Testis (tissue), 3 donors: Measurements from ENCODE around the gene SH3BP1. TPM values are rescaled to one million over a fixed set of nuclear protein-coding genes. Genes with fewer than 3 reads are reported as not detected.
A peak's percentile ranks its signal among the peaks of the same experiment; 100 is the strongest.

Experiments
- DNase-seq: peaks from one replicate; pipeline ENCODE4 v3.0.0-alpha.2; 2019
- H3K27ac ChIP-seq, 2 donors: fragments of 200-600 bp; sonication (generic); one replicate each; pipeline ENCODE4 v1.5.1; 2019
- H3K27me3 ChIP-seq: fragments of 200-600 bp; sonication (generic); one replicate; pipeline ENCODE4 v1.5.1; 2019
- H3K36me3 ChIP-seq: fragments of 200-600 bp; sonication (generic); one replicate; pipeline ENCODE4 v1.5.1; 2017; ENCODE audit warnings: low read depth; ENCODE audit errors: missing control alignments
- H3K4me1 ChIP-seq: fragments of 200-600 bp; sonication (generic); one replicate; pipeline ENCODE4 v1.5.1; 2019
- H3K4me3 ChIP-seq, 2 donors: fragments of 200-600 bp; sonication (generic); one replicate each; pipeline ENCODE4 v1.5.1; 2017 to 2019
- H3K9me3 ChIP-seq: fragments of 200-600 bp; sonication (generic); one replicate; pipeline ENCODE4 v1.5.1; 2017
- POLR2A ChIP-seq: fragments of 450-650 bp; IDR thresholded peaks from one replicate; pipeline ENCODE4 v1.6.1; 2017; ENCODE audit warnings: antibody characterized with exemption, mild to moderate bottlenecking, moderate library complexity
- WGBS, 2 donors: methylation state at CpG; one replicate each; pipeline ENCODE4 v1.1.5; 2018; 5-methylcytosine and 5-hydroxymethylcytosine counted together
- intact Hi-C: fragments of 100-400 bp; cut with DNase I; formaldehyde crosslinking; loops from one replicate; pipeline ENCODE4 v1.15.1; 2023; ENCODE audit warnings: low total_unique reads
- polyA plus RNA-seq: library from polyadenylated mRNA; stranded (reverse); fragments of 350-450 nt; fragmentation: Illumina TruSeq; extraction: RNeasy Lipid Tissue Mini Kit (QIAGEN cat#74804); gene quantifications from one replicate; pipeline ENCODE4 v1.2.3, GENCODE V29; 2014; ENCODE audit warnings: low read depth, low replicate concordance; ENCODE audit not compliant: insufficient read depth
- total RNA-seq, 2 donors: library from RNA; depleted of rRNA; stranded (reverse); fragments of >200 nt; gene quantifications; one replicate each; pipeline ENCODE4 v1.2.3, GENCODE V29; 2016
- TF ChIP-seq, protein P1 (sequence below), 3 experiments: fragments of 450-650 bp in 2 of 3; fragments of 200-600 bp in 1 of 3; sonication (generic) in 1 of 3; IDR thresholded peaks; one replicate each; pipeline ENCODE4 v1.5.1; 2016 to 2019; ENCODE audit warnings: antibody characterized with exemption in 3 of 3, mild to moderate bottlenecking in 2 of 3, moderate library complexity in 1 of 3

Gene SH3BP1
- total and polyA plus RNA-seq, 3 donors from 2014 or later, result 11.9 to 23.6 (median 15.7) TPM

DNA sequence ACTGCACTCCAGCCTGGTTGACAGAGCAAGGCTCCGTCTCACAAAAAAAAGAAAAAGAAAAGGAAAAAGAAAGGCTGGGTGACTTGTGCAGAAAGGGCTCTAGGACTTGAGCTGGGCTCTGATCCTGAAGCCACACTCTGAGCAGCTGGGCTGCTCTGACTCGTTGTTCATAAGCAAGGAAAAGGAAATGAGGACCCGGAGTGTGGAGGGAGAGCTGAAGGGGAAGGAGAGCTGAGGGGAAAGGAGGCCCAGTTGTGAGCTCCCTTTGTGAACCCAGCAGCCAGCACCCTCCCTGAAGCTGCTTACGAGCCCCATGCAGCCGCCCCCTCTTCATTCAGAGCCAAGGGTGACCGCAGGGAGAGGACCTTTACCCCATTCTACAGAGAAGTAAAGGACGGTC, 12.3 kb upstream of the SH3BP1 start:
- no peak for TF ChIP-seq POLR2A
- TF ChIP-seq, protein P1, sequence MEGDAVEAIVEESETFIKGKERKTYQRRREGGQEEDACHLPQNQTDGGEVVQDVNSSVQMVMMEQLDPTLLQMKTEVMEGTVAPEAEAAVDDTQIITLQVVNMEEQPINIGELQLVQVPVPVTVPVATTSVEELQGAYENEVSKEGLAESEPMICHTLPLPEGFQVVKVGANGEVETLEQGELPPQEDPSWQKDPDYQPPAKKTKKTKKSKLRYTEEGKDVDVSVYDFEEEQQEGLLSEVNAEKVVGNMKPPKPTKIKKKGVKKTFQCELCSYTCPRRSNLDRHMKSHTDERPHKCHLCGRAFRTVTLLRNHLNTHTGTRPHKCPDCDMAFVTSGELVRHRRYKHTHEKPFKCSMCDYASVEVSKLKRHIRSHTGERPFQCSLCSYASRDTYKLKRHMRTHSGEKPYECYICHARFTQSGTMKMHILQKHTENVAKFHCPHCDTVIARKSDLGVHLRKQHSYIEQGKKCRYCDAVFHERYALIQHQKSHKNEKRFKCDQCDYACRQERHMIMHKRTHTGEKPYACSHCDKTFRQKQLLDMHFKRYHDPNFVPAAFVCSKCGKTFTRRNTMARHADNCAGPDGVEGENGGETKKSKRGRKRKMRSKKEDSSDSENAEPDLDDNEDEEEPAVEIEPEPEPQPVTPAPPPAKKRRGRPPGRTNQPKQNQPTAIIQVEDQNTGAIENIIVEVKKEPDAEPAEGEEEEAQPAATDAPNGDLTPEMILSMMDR (IDR thresholded peaks at IDR 0.05), result no peak

DNA sequence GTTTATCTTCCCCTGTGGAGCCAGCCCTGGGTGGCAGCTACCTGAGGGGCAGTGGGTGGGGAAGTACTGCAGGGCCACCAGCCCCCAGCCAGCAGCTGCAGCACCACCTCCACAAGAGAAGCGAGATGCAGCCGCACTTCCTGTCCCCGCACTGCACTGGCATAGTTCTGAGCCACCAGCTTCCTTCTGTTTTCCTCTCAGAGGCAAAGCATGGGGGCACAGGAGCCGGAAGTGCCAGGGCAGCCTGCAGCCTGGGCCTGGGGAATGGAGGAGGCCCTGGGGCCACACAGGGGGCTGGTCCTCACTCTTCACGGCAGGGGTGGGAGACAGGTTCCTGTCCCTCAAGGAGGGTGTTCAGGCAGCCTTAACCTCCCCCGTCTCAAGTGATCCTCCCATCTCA, 11.9 kb upstream of the SH3BP1 start:
- Histone ChIP-seq H3K27me3 (no peaks in the 10 kb centered on the region), H3K4me1 (peaks cover 7% of the 10 kb centered on the region), H3K4me3 (no peak overlapping the region), H3K36me3 (no peaks in the 10 kb centered on the region), H3K9me3 (no peaks in the 10 kb centered on the region), H3K27ac (peak overlapping the region in 1 of 2 donors; percentile 66)
- TF ChIP-seq, protein P1 (IDR thresholded peaks at IDR 0.05), result no peak
- TF ChIP-seq POLR2A, result no peak
- DNase-seq, result no peak
- WGBS, 2 donors, result 69 to 75% methylated on average over 2 to 6 of the region's 6 CpGs
- intact Hi-C loops, result no loop called here

More for the DNA sequence above, 12.3 kb upstream of the SH3BP1 start:
- no peak overlapping the region for H3K4me3 ChIP-seq
- no peak for DNase-seq
- 55 to 58% methylated on average over 5 to 7 of the region's 7 CpGs for WGBS, 2 donors
- H3K27me3 ChIP-seq, result no peaks in the 10 kb centered on the region
- H3K4me1 ChIP-seq, result peaks cover 6% of the 10 kb centered on the region
- intact Hi-C loops, result no loop called here
- H3K36me3 ChIP-seq, result no peaks in the 10 kb centered on the region
- H3K27ac ChIP-seq, result peak overlapping the region in 1 of 2 donors; percentile 66
- no peaks in the 10 kb centered on the region for H3K9me3 ChIP-seq

DNA sequence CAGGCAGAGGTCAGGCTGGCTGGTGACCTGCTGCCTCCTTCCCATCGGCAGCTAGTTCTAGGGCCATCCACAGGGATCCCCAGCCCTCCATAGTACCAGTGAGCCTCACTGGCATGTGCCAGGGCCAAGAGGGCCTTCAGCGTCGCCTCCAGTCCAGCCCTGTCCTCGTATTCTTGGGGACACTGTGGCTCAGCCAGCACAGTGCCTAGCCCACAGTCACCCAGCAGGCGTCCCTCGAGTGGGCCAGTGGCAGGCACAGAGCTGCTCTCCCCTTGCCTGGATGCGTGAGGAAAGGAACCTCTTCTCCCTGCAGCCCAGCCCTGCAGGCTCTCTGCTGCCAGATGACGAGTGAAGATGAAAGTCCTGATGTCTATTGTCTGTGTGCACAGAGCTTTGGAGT, 10.6 kb upstream of the SH3BP1 start:
- no peak for DNase-seq
- no peak overlapping the region for H3K4me3 ChIP-seq
- peaks cover 19% of the 10 kb centered on the region for H3K4me1 ChIP-seq
- no peaks in the 10 kb centered on the region for H3K36me3 ChIP-seq
- TF ChIP-seq, protein P1 (IDR thresholded peaks at IDR 0.05), result no peak
- no peak for TF ChIP-seq POLR2A
- WGBS, 2 donors, result 87 to 88% methylated on average over 8 of the region's 8 CpGs
- no peak overlapping the region for H3K27ac ChIP-seq
- intact Hi-C loops, result no loop called here
- H3K27me3 ChIP-seq, result no peaks in the 10 kb centered on the region
- no peaks in the 10 kb centered on the region for H3K9me3 ChIP-seq

DNA sequence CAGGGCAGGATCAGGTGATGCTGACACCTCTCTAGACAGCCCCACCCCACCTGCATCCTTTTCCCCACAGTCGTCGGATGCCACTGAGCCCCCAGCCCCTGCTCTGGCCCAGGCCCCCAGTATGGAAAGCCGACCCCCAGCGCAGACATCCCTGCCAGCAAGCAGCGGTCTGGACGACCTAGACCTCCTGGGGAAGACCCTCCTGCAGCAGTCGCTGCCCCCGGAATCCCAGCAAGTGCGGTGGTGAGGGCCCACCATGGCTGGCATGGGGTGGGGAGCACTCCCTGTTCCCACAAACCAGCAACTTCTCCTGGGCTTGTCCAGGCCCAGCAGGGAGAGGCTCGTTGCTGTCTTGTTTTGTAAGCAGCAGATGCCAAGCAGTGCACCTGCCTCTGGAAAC, 9.5 kb upstream of the SH3BP1 start:
- no peak overlapping the region for H3K27ac ChIP-seq
- H3K4me1 ChIP-seq, result peaks cover 30% of the 10 kb centered on the region
- DNase-seq, result no peak
- no peak overlapping the region for H3K4me3 ChIP-seq
- no peaks in the 10 kb centered on the region for H3K27me3 ChIP-seq
- H3K9me3 ChIP-seq, result no peaks in the 10 kb centered on the region
- H3K36me3 ChIP-seq, result no peaks in the 10 kb centered on the region
- intact Hi-C loops, result no loop called here
- TF ChIP-seq POLR2A, result no peak
- TF ChIP-seq, protein P1 (IDR thresholded peaks at IDR 0.05), result no peak
- WGBS, 2 donors, result 72 to 86% methylated on average over 2 to 10 of the region's 10 CpGs

DNA sequence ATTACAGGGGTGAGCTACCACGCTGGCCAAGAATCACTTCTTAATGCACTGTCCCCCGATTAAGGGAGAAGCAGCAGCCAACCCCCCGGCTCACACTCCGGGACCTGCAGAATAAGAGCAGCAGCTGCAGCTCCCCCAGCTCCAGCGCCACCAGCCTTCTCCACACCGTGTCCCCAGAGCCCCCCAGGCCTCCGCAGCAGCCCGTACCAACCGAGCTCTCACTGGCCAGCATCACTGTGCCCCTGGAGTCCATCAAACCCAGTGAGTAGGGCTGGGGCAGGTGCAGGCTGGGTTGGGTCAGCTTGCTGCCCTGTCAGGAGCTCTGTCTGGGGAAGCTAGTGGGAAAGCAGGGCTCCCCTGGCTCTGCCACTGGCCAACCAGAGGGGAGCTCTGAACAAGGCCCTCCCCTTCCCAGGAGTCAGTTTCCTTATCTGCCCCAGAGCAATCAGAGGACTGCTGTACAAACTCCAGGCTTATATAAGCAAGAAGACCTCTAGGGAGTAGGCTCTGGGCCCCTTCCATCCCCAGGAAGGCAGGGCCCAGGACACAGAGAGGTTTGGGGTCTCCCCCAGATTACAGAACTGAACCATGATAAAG, 8.5 kb upstream of the SH3BP1 start:
- H3K27ac ChIP-seq, result no peak overlapping the region
- no peaks in the 10 kb centered on the region for H3K36me3 ChIP-seq
- no peak for DNase-seq
- WGBS, 2 donors, result 86 to 91% methylated on average over 9 of the region's 9 CpGs
- H3K27me3 ChIP-seq, result no peaks in the 10 kb centered on the region
- TF ChIP-seq, protein P1 (IDR thresholded peaks at IDR 0.05), result no peak
- no peak for TF ChIP-seq POLR2A
- peaks cover 37% of the 10 kb centered on the region for H3K4me1 ChIP-seq
- intact Hi-C loops, result no loop called here
- H3K9me3 ChIP-seq, result no peaks in the 10 kb centered on the region
- no peak overlapping the region for H3K4me3 ChIP-seq
